NCI-H1694 treated with DMSO at 0.1 percent for 48 hours (cell line): Measurements from ENCODE around the gene CANT1.

Experiments used
- DNase-seq: peaks from one replicate; lab custom pipeline; 2025; lab: John Stamatoyannopoulos, UW

The CANT1 gene

DNA sequence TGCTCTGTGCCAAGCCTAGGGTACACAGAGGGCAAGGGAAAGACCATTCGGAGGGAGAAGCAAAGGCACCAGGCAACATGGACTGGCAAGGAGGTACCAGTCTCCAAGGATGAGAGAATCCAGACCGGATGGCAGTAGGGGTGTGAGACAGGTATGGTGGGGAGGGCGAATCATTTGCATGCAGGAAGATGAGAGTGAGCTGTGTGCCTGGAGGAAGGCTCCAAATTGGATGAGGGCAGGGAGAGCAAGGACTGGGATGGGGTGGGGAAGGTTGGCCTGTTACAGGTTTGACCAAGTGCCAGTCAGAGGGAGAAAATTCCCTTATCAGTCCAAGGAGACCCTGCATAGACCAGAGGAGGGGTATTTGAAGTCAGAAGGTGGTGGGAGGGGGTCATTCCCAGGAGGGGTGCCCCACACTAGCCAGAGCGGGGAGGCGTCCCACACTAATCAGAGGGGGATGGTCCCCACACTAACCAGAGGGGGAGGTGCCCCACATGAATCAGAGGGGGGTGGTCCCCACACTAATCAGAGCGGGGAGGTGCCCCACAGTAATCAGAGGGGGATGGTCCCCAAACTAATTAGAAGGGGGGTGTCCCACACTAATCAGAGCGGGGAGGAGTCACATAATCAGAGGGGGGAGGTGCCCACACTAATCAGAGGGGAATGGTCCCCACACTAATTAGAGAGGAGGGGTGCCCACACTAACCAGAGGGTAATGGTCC lies 737 bp downstream of the CANT1 start:
- DNase-seq: no peak

DNA sequence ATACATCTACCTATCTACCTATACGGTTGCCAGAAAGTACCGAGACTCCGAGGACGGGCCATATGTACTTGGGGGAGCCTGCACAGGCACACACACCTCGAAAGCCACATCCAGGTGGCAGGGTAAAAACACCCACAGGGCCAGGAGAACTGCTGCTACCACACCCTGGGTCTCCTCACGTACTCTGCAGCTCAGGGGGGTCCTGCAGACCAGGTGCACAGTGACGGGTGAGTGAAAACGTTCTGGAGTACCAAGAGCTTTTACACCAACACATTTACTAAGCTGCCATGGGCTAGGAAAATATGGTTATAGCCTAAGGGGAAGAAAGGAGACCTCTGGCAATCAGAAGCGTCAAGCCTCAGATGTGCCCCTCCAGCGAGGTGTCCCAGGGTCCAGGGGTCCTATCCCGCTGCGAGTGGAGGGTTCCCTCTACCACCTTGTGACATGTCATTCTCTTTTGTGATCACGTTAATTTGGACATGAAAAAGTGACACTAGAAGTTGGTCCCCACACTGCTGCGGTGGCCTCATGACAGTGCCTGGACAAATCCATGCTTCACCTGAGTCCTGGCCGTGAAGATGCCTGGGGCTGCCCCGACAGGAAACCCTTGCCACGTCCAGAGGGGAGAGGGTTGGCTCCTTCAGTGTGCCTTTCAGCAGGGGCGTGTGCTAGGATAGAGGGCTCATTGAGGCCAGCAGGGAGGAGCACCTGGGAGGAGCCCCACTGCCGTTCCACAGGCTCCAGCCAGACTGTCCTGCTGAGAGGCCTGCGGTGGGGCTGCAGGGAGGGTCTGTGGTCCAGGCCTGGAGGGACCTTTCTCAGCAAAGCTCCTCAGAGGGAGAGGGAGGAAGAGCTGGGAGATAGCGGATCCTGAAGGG lies 1.8 kb downstream of the CANT1 start:
- DNase-seq: no peak

DNA sequence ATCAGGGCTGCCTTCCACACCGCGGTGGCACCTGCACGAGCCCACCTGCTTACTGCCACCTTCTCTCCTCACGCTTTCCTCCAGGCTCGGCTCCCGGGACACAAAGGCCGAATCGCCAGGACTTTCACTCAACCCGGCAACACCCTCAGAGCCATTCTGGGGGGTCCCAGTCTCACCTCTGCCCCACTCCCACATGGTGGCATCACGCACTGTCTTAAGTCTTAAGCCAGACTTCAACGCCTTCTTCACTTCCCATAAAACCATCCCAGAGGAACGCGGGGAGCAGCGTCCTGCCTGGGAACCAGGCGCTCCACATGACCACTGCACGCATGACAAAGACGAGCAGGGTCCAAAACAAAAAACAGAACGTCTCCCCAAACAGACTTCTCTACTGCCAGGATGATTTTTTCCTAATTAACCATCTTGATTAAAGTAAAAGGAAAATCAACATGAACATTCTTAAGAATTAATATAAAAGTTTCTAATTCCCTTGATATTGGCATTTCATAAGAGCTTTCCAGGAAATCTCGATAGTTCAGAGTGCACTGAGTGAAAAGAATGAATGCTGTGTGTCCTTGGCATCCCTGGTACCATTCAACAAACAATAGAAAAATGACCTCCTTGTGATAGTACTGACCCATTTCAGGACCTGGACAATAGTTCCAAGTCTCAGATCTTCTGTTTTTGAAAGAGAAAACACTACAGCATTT lies 2.6 kb downstream of the CANT1 start:
- no peak for DNase-seq

DNA sequence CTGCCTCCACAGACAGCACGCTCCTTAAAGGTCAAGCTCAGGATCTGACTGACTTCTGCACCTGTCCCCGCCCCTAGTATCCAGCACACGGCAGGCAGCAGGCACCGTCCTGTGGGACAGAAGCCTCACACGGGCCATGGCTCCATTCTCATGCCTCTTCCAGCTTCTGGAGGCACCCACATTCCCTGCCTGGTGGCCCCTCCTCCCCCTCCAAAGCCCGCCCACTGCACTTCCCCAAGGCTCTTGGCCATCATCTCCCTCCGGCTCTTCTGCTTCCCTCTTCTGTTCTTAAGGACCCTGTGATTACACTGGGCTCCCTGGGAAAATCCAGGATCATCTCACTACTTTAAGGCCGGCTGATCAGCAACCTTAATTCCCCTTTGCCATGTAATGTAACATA lies 3.5 kb downstream of the CANT1 start:
- DNase-seq: no peak

DNA sequence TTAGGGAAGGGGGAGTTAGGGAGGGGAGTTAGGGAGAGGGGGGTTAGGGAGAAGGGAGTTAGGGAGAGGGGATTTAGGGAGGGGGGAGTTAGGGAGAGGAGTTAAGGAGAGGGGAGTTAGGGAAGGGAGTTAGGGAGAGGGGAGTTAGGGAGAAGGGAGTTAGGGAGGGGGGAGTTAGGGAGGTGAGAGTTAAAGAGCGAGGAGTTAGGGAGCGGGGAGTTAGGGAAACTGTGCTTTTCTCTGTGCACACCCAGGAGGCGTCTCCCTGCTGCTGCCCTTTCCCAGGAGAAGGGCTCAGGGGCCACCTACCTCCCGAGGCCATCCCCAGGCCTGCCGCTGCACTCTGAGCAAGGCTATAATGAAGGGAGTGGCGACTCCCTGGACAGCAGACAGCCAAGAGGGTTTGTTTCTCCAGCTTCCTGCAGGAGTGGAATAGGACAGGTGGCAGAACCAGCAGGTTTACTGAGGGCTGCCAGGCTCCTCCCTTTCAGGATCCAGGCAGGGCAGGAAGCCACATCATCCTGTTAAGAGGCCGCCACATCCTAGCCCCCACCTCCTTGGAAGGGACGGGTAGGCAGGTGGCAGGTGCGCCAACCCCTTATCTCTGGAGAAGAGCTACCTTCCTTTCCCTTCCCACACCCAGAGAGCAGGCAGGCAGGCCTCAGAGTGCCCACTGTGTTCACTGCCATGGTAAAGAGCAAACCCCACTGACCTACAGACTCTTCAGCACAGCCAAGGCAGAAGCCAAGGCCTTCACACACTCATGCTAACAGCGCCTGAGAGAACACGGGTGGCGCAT lies 4.3 kb downstream of the CANT1 start:
- no peak for DNase-seq

DNA sequence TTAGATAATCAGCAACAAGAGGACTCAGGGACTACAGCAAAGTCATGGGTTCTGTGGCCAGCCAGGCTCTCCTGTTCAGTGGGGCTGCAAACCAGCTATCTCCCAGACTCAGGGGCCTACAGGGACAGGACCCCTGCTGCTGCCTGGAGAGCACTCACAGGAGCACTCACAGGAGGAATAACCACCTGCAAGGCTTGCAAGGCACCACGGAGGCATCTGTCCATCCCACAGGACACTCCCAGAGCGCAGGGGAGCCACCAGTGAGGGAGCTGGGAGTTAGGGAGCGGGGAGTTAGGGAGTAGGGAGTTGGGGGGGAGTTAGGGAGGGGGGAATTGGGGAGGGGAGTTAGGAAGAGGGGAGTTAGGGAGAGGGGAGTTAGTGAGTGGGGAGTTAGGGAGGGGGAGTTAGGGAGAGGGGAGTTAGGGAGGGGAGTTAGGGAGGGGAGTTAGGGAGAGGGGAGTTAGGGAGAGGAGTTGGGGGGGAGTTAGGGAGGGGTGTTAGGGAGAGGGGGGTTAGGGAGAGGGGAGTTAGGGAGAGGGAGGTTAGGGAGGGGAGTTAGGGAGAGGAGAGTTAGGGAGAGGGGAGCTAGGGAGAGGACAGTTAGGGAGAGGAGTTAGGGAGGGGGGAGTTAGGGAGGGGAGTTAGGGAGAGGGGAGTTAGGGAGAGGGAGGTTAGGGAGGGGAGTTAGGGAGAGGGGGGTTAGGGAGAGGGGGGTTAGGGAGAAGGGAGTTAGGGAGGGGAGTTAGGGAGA lies 5.7 kb downstream of the CANT1 start:
- no peak for DNase-seq

DNA sequence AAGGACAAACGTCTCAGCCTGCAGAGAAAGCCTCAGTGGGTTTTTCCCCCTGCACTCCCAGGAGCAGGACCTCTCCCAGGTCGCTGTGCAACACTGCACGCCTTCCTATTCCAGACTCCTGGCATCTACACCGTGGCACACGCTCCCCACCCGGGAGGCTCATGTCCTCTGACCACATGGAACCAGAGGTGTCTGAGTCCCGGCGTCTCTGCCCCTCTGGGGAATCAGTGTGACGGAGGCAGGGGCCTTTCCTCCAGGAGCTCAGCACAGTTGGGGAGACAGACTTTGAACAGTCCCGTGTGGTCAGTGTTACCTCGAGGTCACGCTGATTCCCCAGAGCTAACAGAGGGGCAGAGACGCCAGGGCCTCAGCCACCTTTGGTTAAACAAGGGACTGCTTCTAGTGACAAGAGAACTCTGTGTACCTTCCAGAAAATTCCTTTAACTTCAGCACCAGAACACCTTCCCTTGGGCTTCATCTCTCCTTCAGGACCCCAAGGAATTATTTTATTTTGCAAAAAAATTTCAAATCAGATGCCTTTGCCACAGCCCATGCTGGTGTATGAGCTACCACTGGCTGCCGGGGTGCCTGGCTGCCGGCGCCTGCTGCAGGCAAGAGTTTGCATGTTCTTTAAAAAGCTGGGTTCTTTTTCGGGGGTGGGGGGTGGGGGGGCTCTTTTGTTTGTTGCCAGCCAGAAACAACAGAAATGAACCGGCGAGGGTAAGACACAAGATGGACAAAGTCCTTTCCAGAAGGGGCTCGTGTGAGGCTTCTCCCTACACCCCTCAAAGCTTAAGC lies 6.6 kb downstream of the CANT1 start:
- no peak for DNase-seq

DNA sequence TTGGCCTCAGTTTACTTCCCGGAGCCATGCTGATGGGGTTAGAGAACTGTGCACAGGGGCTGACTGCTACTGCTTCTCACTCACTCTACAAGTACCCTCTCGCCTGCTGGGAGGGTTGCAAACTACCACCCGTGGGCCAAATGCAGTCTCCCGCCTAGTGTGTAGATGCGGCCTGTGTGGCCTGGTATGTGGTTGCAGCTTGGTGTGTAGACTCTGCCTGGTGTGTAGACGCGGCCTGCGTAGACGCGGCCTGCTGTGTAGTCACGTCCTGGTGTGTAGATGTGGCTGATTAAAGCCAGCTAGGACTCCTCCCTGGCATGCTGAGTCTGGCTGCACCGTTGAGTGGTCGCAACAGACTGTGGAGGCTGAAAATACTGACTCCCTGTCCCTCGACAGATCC lies 7.3 kb downstream of the CANT1 start:
- DNase-seq: no peak

DNA sequence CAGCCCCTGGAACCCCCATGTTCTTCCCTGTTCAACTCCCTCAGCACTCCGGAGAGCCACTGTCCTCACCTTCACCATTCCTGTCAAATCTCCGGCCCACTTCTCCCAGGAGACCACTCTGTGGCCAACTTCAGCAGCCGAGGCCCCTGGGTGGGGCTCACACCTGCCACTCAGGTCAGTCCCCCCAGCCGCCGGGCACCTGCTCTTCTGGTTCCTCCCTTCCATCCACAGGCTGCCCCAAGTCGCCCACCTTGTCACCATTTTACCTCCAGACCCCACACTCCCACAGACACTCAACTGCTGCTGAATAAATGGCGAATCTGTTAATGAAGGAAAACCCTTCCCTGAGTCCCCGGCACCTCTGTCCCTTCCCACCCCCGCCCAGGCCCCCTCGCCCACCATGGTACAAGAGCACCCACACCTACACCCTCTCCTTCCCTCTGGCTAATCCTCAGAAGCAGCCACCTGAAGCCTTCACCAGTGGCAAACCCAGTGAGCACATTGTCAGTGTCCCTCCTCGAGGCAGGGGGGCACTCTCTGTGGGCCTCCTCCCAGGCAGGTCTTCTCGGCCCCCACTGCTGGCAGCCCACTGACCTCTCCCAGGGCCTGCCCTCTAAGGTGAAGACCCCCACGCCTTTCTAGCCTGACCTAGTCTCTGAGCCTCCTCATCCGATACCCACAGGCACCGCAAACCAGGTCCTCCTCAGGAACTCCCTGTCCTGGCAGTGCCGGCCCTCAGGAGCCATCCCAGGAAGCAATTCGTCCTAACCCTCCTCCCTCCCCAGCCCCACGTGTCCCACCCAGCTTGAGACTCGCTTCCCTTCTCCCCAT lies 8.2 kb downstream of the CANT1 start:
- no peak for DNase-seq

DNA sequence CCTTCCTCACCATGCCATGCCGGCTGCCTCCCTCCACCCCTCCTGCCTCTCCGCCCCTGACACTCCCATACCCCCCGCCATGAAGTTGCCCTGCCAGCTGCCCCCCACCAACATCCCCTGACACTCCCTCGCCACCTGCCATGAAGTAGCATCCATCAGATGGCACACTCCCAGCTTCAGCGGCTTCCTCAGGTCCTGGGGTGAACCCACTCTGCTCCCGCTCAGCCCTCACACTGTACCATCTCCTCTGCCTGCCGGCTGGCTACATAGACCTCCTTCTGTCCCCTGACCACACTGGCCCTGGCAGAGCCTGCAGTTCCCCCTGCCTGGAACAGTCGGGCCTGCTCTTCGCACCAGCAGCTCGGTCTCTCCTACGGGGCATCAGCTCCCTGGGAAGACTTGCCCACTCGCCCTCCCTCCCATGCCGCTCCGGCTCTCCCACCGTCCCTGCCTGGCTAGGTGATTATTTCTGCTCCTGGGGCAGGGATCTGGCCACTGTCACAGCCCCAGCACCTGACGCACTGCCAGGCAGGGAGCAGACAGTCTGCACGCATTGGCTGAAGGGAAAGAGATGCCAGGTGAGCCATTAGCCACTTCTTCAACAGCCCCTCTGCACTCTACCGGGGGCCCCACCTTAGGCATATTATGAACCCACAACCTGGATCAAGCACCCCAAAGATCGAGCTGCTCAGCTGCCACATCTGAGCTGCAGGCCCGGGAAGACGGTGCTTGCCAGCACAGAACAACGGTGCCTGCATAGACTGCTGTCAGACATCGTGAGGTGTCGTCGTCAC lies 9.0 kb downstream of the CANT1 start:
- peak; percentile 78 for DNase-seq

DNA sequence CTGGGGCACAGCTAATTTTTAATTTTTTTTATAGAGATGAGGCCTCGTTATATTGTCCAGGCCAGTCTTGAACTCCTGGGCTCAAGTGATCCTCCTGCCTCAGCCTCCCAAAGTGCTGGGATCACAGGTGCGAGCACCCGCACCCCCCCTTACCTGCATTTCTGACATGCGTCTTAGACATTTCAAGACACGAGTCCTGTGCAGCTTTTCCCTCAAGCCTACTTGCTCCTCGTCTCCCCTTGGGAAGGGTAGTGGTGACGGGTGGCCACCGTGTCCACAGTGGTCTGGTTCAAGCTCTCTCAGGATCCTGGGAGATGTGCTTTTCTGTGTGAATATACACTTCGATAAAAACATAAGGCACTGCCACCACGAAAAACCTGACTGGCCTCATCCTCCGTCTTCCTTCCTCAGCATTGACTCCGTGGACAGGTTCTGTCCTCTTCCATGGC lies 9.6 kb downstream of the CANT1 start:
- DNase-seq: no peak

DNA sequence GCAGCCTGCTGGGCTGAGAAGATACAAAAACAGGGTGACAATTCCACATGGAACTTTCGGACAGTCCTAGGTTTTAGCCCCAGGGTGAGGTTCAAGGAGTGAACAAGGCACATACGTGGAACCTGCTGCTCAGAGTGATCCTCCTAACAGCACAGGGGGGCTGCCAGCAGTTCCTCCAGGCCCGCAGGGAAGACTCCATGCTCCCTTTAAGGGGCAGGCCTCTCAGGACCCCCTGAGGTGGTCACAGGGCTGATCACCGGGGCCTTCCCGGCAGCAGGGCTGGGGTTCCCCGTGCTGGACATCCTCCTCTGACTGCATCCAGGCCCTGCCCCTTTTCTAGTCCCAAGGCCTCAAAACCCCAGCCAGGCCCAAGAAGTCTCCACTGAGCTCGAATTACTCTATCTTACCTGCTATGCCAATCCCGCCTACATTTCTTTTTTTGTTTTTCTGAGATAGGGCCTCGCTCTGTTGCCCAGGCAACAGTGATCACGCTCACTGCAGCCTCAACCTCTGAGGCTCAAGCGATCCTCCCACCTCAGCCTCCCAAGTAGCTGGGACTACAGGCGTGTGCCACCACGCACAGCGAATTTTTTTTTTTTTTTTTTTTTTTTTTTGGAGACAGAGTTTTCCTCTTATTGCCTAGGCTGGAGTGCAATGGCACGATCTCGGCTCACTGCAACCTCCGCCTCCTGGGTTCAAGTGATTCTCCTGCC lies 10.4 kb downstream of the CANT1 start:
- DNase-seq: no peak

DNA sequence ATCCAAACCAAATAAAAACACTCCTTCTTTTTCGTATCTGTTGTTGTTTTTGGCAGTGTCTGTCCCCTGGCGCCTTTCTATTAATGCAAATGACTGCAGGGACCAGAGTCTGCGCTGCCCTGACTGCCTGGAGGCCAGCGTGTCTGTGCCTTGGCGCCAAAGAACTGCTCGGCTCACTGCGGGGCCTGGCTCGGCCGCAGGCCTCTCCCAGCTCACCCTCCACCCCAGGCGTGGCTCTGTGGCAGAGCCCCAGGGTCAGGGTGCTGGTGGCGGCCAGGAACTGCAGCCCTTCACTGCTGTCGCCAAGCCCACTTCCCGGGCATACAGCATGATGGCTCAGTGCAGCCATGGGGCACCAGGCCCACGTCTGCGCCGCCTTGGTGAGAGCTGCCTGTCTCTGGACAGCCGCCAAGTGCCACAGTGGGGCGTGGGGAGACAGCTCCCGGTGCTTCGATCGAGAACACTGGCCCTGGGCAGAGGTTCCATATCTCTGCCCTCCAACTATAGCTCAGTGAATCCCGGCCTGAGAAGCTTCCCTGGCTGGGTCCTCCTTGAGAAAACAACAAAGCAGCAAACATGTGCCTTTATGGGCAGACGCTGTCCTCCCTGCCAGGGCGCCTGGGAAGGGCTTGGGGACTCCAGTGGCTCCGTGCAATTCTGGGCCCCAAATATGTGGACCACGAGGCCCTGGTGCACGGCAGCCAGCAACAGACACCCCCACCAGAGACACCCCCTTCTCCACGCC lies 11.1 kb downstream of the CANT1 start:
- DNase-seq: peak; percentile 21

DNA sequence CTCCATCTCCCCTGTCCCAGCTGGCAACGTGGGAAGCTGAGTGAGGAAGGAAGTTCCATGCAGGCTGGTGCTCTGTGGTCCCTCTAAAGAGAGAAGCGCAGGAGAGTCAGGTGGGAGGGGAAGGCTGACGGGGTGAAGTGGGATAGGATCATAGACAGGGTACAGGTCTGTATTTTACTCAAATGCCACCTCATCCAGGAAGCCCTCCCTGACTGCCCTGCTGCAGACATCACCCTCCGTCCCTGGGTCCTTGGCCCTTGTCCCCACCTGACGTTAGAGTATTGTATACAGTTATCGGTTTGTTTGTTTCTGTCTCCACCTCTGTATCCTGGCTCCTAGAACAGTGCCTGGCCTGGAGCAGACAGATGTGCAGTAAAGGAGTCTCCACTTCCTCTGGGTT lies 11.7 kb downstream of the CANT1 start:
- DNase-seq: no peak

DNA sequence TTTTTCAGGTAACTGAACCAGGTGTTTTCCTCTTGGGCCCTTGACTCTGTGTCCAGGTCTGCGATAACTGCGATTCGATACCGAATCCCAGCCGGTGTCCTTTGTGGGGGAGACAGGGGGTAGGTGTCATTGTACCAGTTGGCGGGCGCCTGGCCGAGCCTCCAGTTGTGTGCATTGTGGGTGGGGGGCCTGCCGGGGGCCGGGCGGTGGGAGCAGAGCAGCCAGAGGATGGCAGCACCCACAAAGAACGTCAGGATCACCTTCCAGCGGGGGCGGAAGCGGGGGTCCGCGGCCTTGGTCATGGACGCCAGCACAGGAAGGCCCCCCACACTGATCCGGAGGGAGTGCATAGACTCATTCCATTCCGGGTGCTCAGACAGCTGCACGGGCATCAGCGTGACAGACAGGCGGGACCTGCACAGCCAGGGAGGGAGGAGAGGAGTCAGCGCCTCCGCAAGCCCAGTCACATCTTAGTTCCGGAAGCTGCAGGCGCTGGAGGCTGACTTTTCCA lies 12.3 kb downstream of the CANT1 start:
- peak; percentile 31 for DNase-seq

DNA sequence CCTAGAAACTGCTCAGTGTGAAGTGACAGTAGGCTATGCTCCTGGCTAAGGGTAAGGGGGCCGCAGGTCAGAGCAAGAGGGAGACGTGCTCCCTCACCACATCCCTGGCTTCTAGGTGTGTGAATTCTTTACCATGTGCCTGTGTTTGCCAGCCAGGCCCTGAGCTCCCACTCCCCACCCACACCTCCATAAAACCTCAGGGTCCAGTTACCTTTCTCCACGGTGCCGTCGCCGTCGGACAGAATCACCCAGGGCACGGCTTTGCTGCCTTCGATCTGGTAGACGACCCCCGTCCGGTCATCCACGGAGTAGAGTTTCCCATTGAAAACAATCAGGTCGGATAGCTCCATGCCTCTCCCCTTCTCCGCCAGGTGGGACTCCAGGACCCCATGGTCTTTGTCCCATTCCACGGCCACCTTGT lies 12.8 kb downstream of the CANT1 start:
- no peak for DNase-seq
